NCI-H1048 (cell line): ENCODE results near the gene LSM5.
"Not testable (repeated sequence)": the region's sequence is repeated elsewhere in the genome, so short reads cannot be mapped to it uniquely, and the experiment has no call there.

Experiments
- DNase-seq: peaks from one replicate; lab custom pipeline; 2025; lab: John Stamatoyannopoulos, UW

LSM5 gene

GRCh38 chr7:32502728-32503127, 12.5 kb upstream of the LSM5 start:
- DNase-seq = no peak

GRCh38 chr7:32501522-32501921, 11.3 kb upstream of the LSM5 start:
- DNase-seq = no peak

- no peak for DNase-seq
Observed at GRCh38 chr7:32500922-32501341, 10.8 kb upstream of the LSM5 start.

- DNase-seq = not testable (repeated sequence)
Observed at GRCh38 chr7:32500216-32500615, 10.0 kb upstream of the LSM5 start.

- not testable (repeated sequence) for DNase-seq
Observed at GRCh38 chr7:32499755-32500154, 9.6 kb upstream of the LSM5 start.

- no peak for DNase-seq
Observed at GRCh38 chr7:32496052-32496813, 6.1 kb upstream of the LSM5 start.

- peak; percentile 77 for DNase-seq
Observed at GRCh38 chr7:32495298-32496051, 5.3 kb upstream of the LSM5 start, which contains the start of gene AVL9. Gene AVL9, plus strand, starts transcription at chr7:32495489. Its CDS starts 221 bp downstream, at chr7:32495710.

- DNase-seq = no peak
Observed at GRCh38 chr7:32494946-32495297, 4.7 kb upstream of the LSM5 start.

GRCh38 chr7:32489788-32490126, 423 bp downstream of the LSM5 start:
- no peak for DNase-seq

GRCh38 chr7:32481921-32482320, 8.3 kb downstream of the LSM5 start:
- DNase-seq = no peak

GRCh38 chr7:32481176-32481575, 9.0 kb downstream of the LSM5 start:
- no peak for DNase-seq

- DNase-seq = no peak
Observed at GRCh38 chr7:32479574-32480200, 10.5 kb downstream of the LSM5 start.

- no peak for DNase-seq
Observed at GRCh38 chr7:32477649-32477980, 12.6 kb downstream of the LSM5 start.

- DNase-seq = no peak
Observed at GRCh38 chr7:32476816-32477648, 13.1 kb downstream of the LSM5 start.

- no peak for DNase-seq
Observed at GRCh38 chr7:32474008-32474407, 16.2 kb downstream of the LSM5 start.

- no peak for DNase-seq
Observed at GRCh38 chr7:32472015-32472414, 18.2 kb downstream of the LSM5 start.

- DNase-seq = no peak
Observed at GRCh38 chr7:32470871-32471270, 19.3 kb downstream of the LSM5 start.

- not testable (repeated sequence) for DNase-seq
Observed at GRCh38 chr7:32470004-32470403, 20.2 kb downstream of the LSM5 start.

GRCh38 chr7:32464641-32465416, 25.4 kb downstream of the LSM5 start:
- not testable (repeated sequence) for DNase-seq

GRCh38 chr7:32462977-32463376, 27.2 kb downstream of the LSM5 start:
- DNase-seq = no peak

- DNase-seq = no peak
Observed at GRCh38 chr7:32462451-32462850, 27.7 kb downstream of the LSM5 start.
